IPS-NIHi7 (cell line): ENCODE measurements around the gene TSHZ3.

ENCODE experiments used
- DNase-seq: peaks from one replicate; pipeline ENCODE4 v3.0.0; 2012; ENCODE audit warnings: mixed read lengths; ENCODE audit errors: extremely low spot score

The TSHZ3 gene

DNA sequence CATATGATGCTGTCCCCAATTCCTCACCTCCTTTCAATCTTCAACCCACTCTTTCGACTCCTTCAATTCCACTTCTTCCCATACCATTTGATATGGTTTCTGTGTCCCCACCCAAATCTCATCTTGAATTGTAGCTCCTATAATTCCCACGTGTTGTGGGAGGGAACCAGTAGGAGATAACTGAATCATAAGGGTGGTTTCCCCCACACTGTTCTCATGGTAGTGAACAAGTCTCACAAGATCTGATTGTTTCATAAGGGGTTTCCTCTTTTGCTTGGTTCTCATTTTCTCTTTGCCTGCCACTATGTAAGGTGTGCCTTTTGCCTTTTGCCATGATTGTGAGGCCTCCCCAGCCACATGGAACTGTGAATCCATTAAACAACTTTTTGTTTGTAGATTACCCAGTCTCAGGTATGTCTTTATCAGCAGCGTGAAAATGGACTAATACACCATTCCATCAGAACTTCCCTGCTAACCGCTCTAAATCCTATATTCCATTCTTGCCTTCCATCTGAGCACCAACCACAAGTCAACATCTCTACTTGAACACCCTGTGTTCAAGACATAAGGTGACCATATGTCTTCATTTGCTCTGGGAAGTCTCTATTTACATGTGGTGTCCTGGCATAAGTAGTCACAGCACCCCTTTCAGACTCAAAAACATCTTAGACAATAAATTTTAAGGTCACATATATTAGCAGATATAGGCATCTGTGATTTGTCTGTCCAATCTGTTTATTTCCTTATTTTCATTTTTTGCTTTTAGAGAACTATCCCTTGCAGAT, 122.9 kb downstream of the TSHZ3 start:
- no peak for DNase-seq
